HCT116 (cell line): Measurements from ENCODE around the gene WNT16. TPM values are rescaled to one million over a fixed set of nuclear protein-coding genes. Genes with fewer than 3 reads are reported as not detected.

Source experiments
- ATAC-seq: fragments of 200-7000 bp; cut with Tn5 transposase; 2 replicates; pipeline ENCODE4 v1.9.1; 2020; ENCODE audit warnings: mild to moderate bottlenecking, moderate library complexity
- BruUV-seq: library from RNA; stranded (reverse); fragments of 400-500 nt; replicated peaks from 2 replicates; lab custom pipeline; 2021; lab: Mats Ljungman, UMichigan
- CTCF ChIA-PET: fragments of 300-600 bp; sonication (Branson Sonifier 250); formaldehyde crosslinking; loops from one replicate; lab custom pipeline; 2021; ENCODE audit warnings: antibody characterized with exemption; lab: Charles Lee
- POLR2A ChIA-PET: fragments of 300-600, 350-600 bp; sonication (Branson Sonifier 250); formaldehyde crosslinking; loops from one replicate; lab custom pipeline; 2021; ENCODE audit warnings: antibody characterized with exemption; lab: Charles Lee
- RAD21 ChIA-PET, 2 experiments: fragments of 300-600 bp; sonication (Branson Sonifier 250); formaldehyde crosslinking; loops; one replicate each; lab custom pipeline; 2023; ENCODE audit warnings: low total read pairs in 2 of 2; ENCODE audit not compliant: uncharacterized antibody in 2 of 2, unreplicated experiment in 2 of 2, low non-redundant PET in 1 of 2; lab: Charles Lee
- DNase-seq: peaks from one replicate; pipeline ENCODE4 v3.0.0-alpha.2; 2010; ENCODE audit warnings: low read depth, low spot score
- H2AFZ ChIP-seq: fragments of 200-600 bp; shearing (Covaris generic), sonication (generic); 2 replicates; pipeline ENCODE4 v1.6.1; 2017; ENCODE audit warnings: low read depth, mixed run types, mixed read lengths, antibody characterized with exemption, low read length; ENCODE audit not compliant: poor library complexity, severe bottlenecking
- H3K27ac ChIP-seq: 2 replicates; pipeline ENCODE4 v1.5.1; 2012; ENCODE audit warnings: low read depth, low read length
- H3K27me3 ChIP-seq: fragments of 200-600 bp; sonication (generic); 2 replicates; pipeline ENCODE4 v1.6.1; 2016; ENCODE audit warnings: mixed run types, low read length, mixed read lengths; ENCODE audit not compliant: insufficient read depth
- H3K36me3 ChIP-seq, 2 experiments: fragments of 200-500 bp in 1 of 2; fragments of 200-600 bp in 1 of 2; sonication (Bioruptor generic) in 1 of 2; sonication (generic) in 1 of 2; 2 replicates each; pipeline versions ENCODE4 v1.5.1 to v1.6.1; 2014 to 2016; ENCODE audit warnings: low read length in 2 of 2, inconsistent platforms in 1 of 2, mixed read lengths in 1 of 2, mixed run types in 1 of 2; ENCODE audit not compliant: insufficient read depth in 2 of 2, control insufficient read depth in 1 of 2
- H3K4me1 ChIP-seq, 2 experiments: fragments of 200-600 bp in 1 of 2; sonication (generic) in 1 of 2; 2 replicates each; pipeline versions ENCODE4 v1.5.1 to v1.6.1; 2012 to 2017; ENCODE audit warnings: low read length in 2 of 2, inconsistent platforms in 1 of 2, mild to moderate bottlenecking in 1 of 2, mixed read lengths in 1 of 2, mixed run types in 1 of 2, moderate library complexity in 1 of 2; ENCODE audit not compliant: insufficient read depth in 2 of 2, control insufficient read depth in 1 of 2
- H3K4me2 ChIP-seq: fragments of 200-600 bp; sonication (generic); 2 replicates; pipeline ENCODE4 v1.6.1; 2017; ENCODE audit warnings: mixed run types, low read length, mixed read lengths
- H3K4me3 ChIP-seq, 2 experiments: fragments of 200-600 bp in 1 of 2; sonication (generic) in 1 of 2; replicated peaks in 1 of 2; 2 replicates each; pipeline ENCODE4 v1.5.1; 2011 to 2016; ENCODE audit warnings: low read length in 2 of 2, control low read depth in 1 of 2, low read depth in 1 of 2, mild to moderate bottlenecking in 1 of 2, mixed read lengths in 1 of 2, mixed run types in 1 of 2
- H3K79me2 ChIP-seq: fragments of 200-600 bp; sonication (generic); 2 replicates; pipeline ENCODE4 v1.6.1; 2017; ENCODE audit warnings: mild to moderate bottlenecking, mixed run types, low read length, moderate library complexity, mixed read lengths; ENCODE audit not compliant: insufficient read depth
- H3K9ac ChIP-seq: fragments of 200-600 bp; sonication (generic); 2 replicates; pipeline ENCODE4 v1.6.1; 2016; ENCODE audit warnings: low read length, mixed read lengths
- H3K9me2 ChIP-seq: fragments of 200-600 bp; sonication (generic), shearing (Covaris generic); 2 replicates; pipeline ENCODE4 v1.6.1; 2017; ENCODE audit warnings: mixed run types, mild to moderate bottlenecking, moderate library complexity; ENCODE audit not compliant: insufficient read depth
- H3K9me3 ChIP-seq, 2 experiments: fragments of 200-500 bp in 1 of 2; fragments of 200-600 bp in 1 of 2; sonication (Bioruptor generic) in 1 of 2; sonication (generic) in 1 of 2; 2 replicates each; pipeline ENCODE4 v1.6.1; 2014 to 2017; ENCODE audit warnings: low read length in 2 of 2, mixed read lengths in 2 of 2, inconsistent platforms in 1 of 2, low read depth in 1 of 2, mild to moderate bottlenecking in 1 of 2, mixed run types in 1 of 2, moderate library complexity in 1 of 2; ENCODE audit not compliant: control insufficient read depth in 1 of 2, insufficient read depth in 1 of 2
- H4K20me1 ChIP-seq: fragments of 200-600 bp; sonication (generic), shearing (Covaris generic); 2 replicates; pipeline ENCODE4 v1.6.1; 2017; ENCODE audit warnings: mixed run types, mild to moderate bottlenecking, moderate library complexity; ENCODE audit not compliant: insufficient read depth
- EZH2phosphoT487 ChIP-seq: fragments of 200-600 bp; IDR thresholded peaks from 2 replicates; pipeline ENCODE4 v1.6.1; 2018; ENCODE audit warnings: antibody characterized with exemption, borderline replicate concordance
- POLR2A ChIP-seq: IDR thresholded peaks from 2 replicates; pipeline ENCODE4 v1.7.0; 2011; ENCODE audit warnings: borderline replicate concordance; ENCODE audit not compliant: insufficient read depth, insufficient read length; ENCODE audit errors: extremely low read depth
- POLR2AphosphoS5 ChIP-seq: IDR thresholded peaks from 2 replicates; pipeline ENCODE4 v1.6.1; 2011; ENCODE audit warnings: mild to moderate bottlenecking, low read depth, low read length, moderate library complexity
- intact Hi-C: fragments of 100-400 bp; cut with micrococcal nuclease; formaldehyde crosslinking; loops from 2 replicates; pipeline ENCODE4 v1.10.0; 2022
- total RNA-seq: library from RNA; stranded (reverse); gene quantifications from one replicate; pipeline ENCODE4 v1.2.1, GENCODE V29; 2021; ENCODE audit not compliant: unreplicated experiment
- TF ChIP-seq, protein P1 (sequence below): IDR thresholded peaks from 2 replicates; pipeline ENCODE4 v1.6.1; 2011; ENCODE audit warnings: mild to moderate bottlenecking, low read length, moderate library complexity; ENCODE audit not compliant: insufficient replicate concordance; ENCODE audit errors: extremely low read depth
- TF ChIP-seq, protein P2 (sequence below): IDR thresholded peaks from 2 replicates; pipeline ENCODE4 v1.6.1; 2012

WNT16 gene
- total RNA-seq, 1 experiment from 2014 or later, result 152 TPM

DNA sequence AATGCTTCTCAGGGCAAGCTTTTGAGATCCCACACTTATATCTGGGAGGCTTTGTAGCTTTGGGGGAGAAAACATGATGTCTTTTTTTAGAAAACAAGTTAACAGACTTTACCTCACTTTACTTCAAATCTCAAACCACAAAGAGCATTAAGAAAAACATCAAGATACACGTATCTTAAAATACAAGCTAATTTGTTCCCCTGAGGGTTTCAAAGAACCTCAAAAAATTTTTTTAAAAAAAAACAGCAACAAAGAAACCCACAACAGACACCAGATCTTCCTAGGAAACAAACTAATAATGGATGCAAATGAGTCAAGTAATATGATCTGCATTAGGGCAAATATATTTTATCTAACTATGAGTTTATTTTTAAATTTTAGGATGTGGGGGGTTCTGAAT lies 42.6 kb downstream of the WNT16 start:
- Histone ChIP-seq H4K20me1 (peaks cover 8% of the 10 kb centered on the region; the same call in 1 of the 2 replicates), H3K9me3 (no peaks in the 10 kb centered on the region)
- TF ChIP-seq POLR2AphosphoS5, result no peak
- TF ChIP-seq, all 23 proteins: peak for 0
- no peaks in the 10 kb centered on the region for H3K27me3 ChIP-seq
- no peak overlapping the region for H2AFZ ChIP-seq
- no peak overlapping the region for H3K4me2 ChIP-seq
- H3K4me3 ChIP-seq, result no peak overlapping the region
- DNase-seq (no peak), ATAC-seq (no peak)
- H3K9ac ChIP-seq, result no peak overlapping the region
- no TSS peak for BruUV-seq
- no peak overlapping the region for H3K27ac ChIP-seq
- POLR2A ChIA-PET, result interaction anchor here (2.0 kb wide), 1 partner anchor 24 kb away, joined by 6 read pairs; the partner anchor contains the start of gene FAM3C
- H3K9me2 ChIP-seq, result no peaks in the 10 kb centered on the region
- H3K79me2 ChIP-seq, result peaks cover 100% of the 10 kb centered on the region
- intact Hi-C loops, result no loop called here
- RAD21 ChIA-PET, result no interaction called here
- CTCF ChIA-PET, result interaction anchor here (1.4 kb wide), 1 partner anchor 176 kb away, joined by 3 read pairs; no protein-coding TSS in a partner anchor
- peaks cover 36 to 64% of the 10 kb centered on the region in 2 experiments for H3K36me3 ChIP-seq
- H3K4me1 ChIP-seq, result peaks cover 34 to 75% of the 10 kb centered on the region in 2 experiments

DNA sequence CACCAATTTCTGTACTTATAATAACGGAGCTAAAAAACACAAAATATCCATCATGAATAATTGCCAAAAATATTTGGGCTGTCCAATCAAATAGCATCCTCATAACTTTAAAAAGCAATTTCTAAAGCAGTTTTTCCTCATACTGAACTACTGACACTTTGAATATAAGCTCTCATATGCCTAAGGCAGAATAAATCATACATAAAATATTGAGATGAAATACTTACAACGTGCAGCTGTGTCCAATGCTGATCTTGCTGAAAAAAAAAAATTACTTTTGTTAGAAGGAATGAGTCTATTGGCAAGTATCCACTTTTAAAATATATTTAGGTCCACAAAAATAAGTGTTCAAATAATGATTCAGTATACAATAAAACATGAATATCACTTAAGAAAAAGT lies 43.1 kb downstream of the WNT16 start:
- Histone ChIP-seq H3K4me2 (no peak overlapping the region), H3K4me1 (peaks cover 34 to 71% of the 10 kb centered on the region in 2 experiments), H3K9me2 (no peaks in the 10 kb centered on the region), H3K27ac (no peak overlapping the region), H3K27me3 (no peaks in the 10 kb centered on the region), H3K9ac (no peak overlapping the region), H3K36me3 (peaks cover 37 to 66% of the 10 kb centered on the region in 2 experiments), H3K79me2 (peaks cover 100% of the 10 kb centered on the region), H2AFZ (no peak overlapping the region), H3K9me3 (no peaks in the 10 kb centered on the region), H3K4me3 (no peak overlapping the region), H4K20me1 (peaks cover 11% of the 10 kb centered on the region; the same call in 1 of the 2 replicates)
- TF ChIP-seq EZH2phosphoT487, result no peak
- no peak for TF ChIP-seq POLR2A
- TF ChIP-seq, protein P1, sequence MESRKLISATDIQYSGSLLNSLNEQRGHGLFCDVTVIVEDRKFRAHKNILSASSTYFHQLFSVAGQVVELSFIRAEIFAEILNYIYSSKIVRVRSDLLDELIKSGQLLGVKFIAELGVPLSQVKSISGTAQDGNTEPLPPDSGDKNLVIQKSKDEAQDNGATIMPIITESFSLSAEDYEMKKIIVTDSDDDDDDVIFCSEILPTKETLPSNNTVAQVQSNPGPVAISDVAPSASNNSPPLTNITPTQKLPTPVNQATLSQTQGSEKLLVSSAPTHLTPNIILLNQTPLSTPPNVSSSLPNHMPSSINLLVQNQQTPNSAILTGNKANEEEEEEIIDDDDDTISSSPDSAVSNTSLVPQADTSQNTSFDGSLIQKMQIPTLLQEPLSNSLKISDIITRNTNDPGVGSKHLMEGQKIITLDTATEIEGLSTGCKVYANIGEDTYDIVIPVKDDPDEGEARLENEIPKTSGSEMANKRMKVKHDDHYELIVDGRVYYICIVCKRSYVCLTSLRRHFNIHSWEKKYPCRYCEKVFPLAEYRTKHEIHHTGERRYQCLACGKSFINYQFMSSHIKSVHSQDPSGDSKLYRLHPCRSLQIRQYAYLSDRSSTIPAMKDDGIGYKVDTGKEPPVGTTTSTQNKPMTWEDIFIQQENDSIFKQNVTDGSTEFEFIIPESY, result no peak
- TF ChIP-seq, protein P2, sequence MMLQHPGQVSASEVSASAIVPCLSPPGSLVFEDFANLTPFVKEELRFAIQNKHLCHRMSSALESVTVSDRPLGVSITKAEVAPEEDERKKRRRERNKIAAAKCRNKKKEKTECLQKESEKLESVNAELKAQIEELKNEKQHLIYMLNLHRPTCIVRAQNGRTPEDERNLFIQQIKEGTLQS, result no peak
- no TSS peak for BruUV-seq
- DNase-seq (no peak), ATAC-seq (no peak)
- ChIA-PET RAD21 (no interaction called here), POLR2A (interaction anchor here (2.0 kb wide), 1 partner anchor 24 kb away, joined by 6 read pairs; the partner anchor contains the start of gene FAM3C), CTCF (interaction anchor here (1.3 to 1.4 kb wide), 2 partner anchors 20 to 175 kb away, joined by 3 read pairs; no protein-coding TSS in a partner anchor)
- intact Hi-C loops, result no loop called here
